SK-N-SH (cell line): Measurements from ENCODE around the gene KRT33B. TPM values are rescaled to one million over a fixed set of nuclear protein-coding genes. Genes with fewer than 3 reads are reported as not detected.

Experiments used
- CTCF ChIA-PET: fragments of 300-600, 350-600 bp; formaldehyde crosslinking; extraction: SDS; loops from one replicate; lab custom pipeline; 2021; lab: Yijun Ruan, JAX
- POLR2A ChIA-PET: fragments of 350-600 bp; sonication (Branson Sonifier 250); formaldehyde crosslinking; extraction: SDS; loops from one replicate; lab custom pipeline; 2020; ENCODE audit warnings: antibody characterized with exemption, inconsistent platforms; lab: Yijun Ruan, JAX
- DNase-seq: peaks from one replicate; pipeline ENCODE4 v3.0.0; 2012
- H2AFZ ChIP-seq: fragments of 200-600 bp; sonication (generic); 2 replicates; pipeline ENCODE4 v1.8.1; 2016; ENCODE audit warnings: antibody characterized with exemption, mild to moderate bottlenecking, low read depth
- H3F3A ChIP-seq: fragments of 200-600 bp; sonication (generic); replicated peaks from 2 replicates; pipeline ENCODE3; 2016; ENCODE audit warnings: antibody characterized with exemption, mild to moderate bottlenecking; ENCODE audit not compliant: insufficient read depth
- H3K27ac ChIP-seq, 2 experiments: fragments of 200-500 bp in 1 of 2; fragments of 200-600 bp in 1 of 2; sonication (Bioruptor generic) in 1 of 2; sonication (generic), shearing (Covaris generic) in 1 of 2; 2 replicates each; pipeline versions ENCODE4 v1.5.1 to v1.6.1; 2014 to 2016; ENCODE audit warnings: low read depth in 2 of 2, inconsistent platforms in 1 of 2, low read length in 1 of 2, mild to moderate bottlenecking in 1 of 2, mixed read lengths in 1 of 2
- H3K27me3 ChIP-seq: fragments of 200-600 bp; sonication (generic), shearing (Covaris generic); 2 replicates; pipeline ENCODE4 v1.6.1; 2016; ENCODE audit warnings: mixed run types; ENCODE audit not compliant: insufficient read depth
- H3K36me3 ChIP-seq, 2 experiments: fragments of 200-500 bp in 1 of 2; fragments of 200-600 bp in 1 of 2; sonication (Bioruptor generic) in 1 of 2; sonication (generic) in 1 of 2; replicated peaks in 1 of 2; 2 replicates each; pipeline versions ENCODE3 to v1.5.1; 2014 to 2016; ENCODE audit warnings: low read length in 1 of 2, mild to moderate bottlenecking in 1 of 2; ENCODE audit not compliant: insufficient read depth in 2 of 2, control insufficient read depth in 1 of 2
- H3K4me1 ChIP-seq, 2 experiments: fragments of 200-500 bp in 1 of 2; fragments of 200-600 bp in 1 of 2; sonication (Bioruptor generic) in 1 of 2; sonication (generic), shearing (Covaris generic) in 1 of 2; 2 replicates each; pipeline versions ENCODE4 v1.5.1 to v1.6.1; 2014 to 2016; ENCODE audit warnings: low read depth in 1 of 2, low read length in 1 of 2, mixed run types in 1 of 2; ENCODE audit not compliant: insufficient read depth in 2 of 2, control insufficient read depth in 1 of 2
- H3K4me2 ChIP-seq: fragments of 200-600 bp; sonication (generic), shearing (Covaris generic); 2 replicates; pipeline ENCODE4 v1.6.1; 2017; ENCODE audit warnings: mixed run types
- H3K4me3 ChIP-seq, 2 experiments: fragments of 200-500 bp in 1 of 2; fragments of 200-600 bp in 1 of 2; sonication (Bioruptor generic) in 1 of 2; sonication (generic), shearing (Covaris generic) in 1 of 2; 2 replicates each; pipeline versions ENCODE4 v1.5.1 to v1.8.1; 2014 to 2016; ENCODE audit warnings: low read depth in 2 of 2, inconsistent platforms in 1 of 2, low read length in 1 of 2, mild to moderate bottlenecking in 1 of 2, mixed read lengths in 1 of 2, moderate library complexity in 1 of 2
- H3K79me2 ChIP-seq: fragments of 200-600 bp; sonication (generic); 2 replicates; pipeline ENCODE4 v1.8.1; 2017; ENCODE audit warnings: mild to moderate bottlenecking; ENCODE audit not compliant: insufficient read depth
- H3K9ac ChIP-seq: fragments of 200-600 bp; sonication (generic); 2 replicates; pipeline ENCODE4 v1.6.1; 2017; ENCODE audit warnings: mixed run types
- H3K9me2 ChIP-seq: fragments of 200-600 bp; sonication (generic); 2 replicates; pipeline ENCODE4 v1.6.1; 2017; ENCODE audit warnings: mixed run types
- H3K9me3 ChIP-seq: fragments of 200-600 bp; sonication (generic); 2 replicates; pipeline ENCODE4 v1.6.1; 2017; ENCODE audit warnings: mixed run types, mild to moderate bottlenecking, moderate library complexity
- H4K20me1 ChIP-seq: fragments of 200-600 bp; sonication (generic); 2 replicates; pipeline ENCODE4 v1.6.1; 2017; ENCODE audit warnings: mild to moderate bottlenecking, mixed run types; ENCODE audit not compliant: insufficient read depth
- CHD2 ChIP-seq: fragments of 150-350 bp; IDR thresholded peaks from 2 replicates; pipeline ENCODE4 v1.6.1; 2018; ENCODE audit warnings: low read length; ENCODE audit not compliant: partially characterized antibody
- EP300 ChIP-seq, 2 experiments: IDR thresholded peaks; 2 replicates each; pipeline versions ENCODE4 v1.4.0 to v1.6.1; 2012; ENCODE audit warnings: borderline replicate concordance in 1 of 2, low read depth in 1 of 2, low read length in 1 of 2
- EZH2phosphoT487 ChIP-seq: fragments of 200-600 bp; sonication (generic); IDR thresholded peaks from 2 replicates; pipeline ENCODE4 v1.6.1; 2017; ENCODE audit warnings: low read depth, mixed run types, mild to moderate bottlenecking, antibody characterized with exemption, moderate library complexity, borderline replicate concordance
- FOSL2 ChIP-seq: IDR thresholded peaks from 2 replicates; pipeline ENCODE4 v1.4.0; 2012; ENCODE audit warnings: low read depth, mild to moderate bottlenecking, moderate library complexity, borderline replicate concordance
- FOXJ3 ChIP-seq: sonication (generic); formaldehyde crosslinking; IDR thresholded peaks from 2 replicates; pipeline ENCODE4 v1.5.1; 2020; ENCODE audit warnings: mild to moderate bottlenecking, missing genetic modification reagents
- GABPA ChIP-seq: IDR thresholded peaks from 2 replicates; pipeline ENCODE4 v1.4.0; 2012; ENCODE audit warnings: low read depth, mild to moderate bottlenecking
- GATA2 ChIP-seq: sonication (generic); formaldehyde crosslinking; IDR thresholded peaks from 2 replicates; pipeline ENCODE4 v1.5.0; 2020; ENCODE audit warnings: mild to moderate bottlenecking, missing genetic modification reagents
- JUND ChIP-seq: IDR thresholded peaks from 2 replicates; pipeline ENCODE4 v1.4.0; 2012
- MEF2A ChIP-seq: IDR thresholded peaks from 2 replicates; pipeline ENCODE4 v1.4.0; 2012; ENCODE audit warnings: low read depth, borderline replicate concordance
- MXI1 ChIP-seq: IDR thresholded peaks from 2 replicates; pipeline ENCODE4 v1.6.1; 2012; ENCODE audit warnings: mild to moderate bottlenecking, low read depth, low read length, improper control_type of control experiment
- NFIC ChIP-seq: IDR thresholded peaks from 2 replicates; pipeline ENCODE4 v1.4.0; 2012; ENCODE audit warnings: borderline replicate concordance
- NRF1 ChIP-seq: IDR thresholded peaks from 2 replicates; pipeline ENCODE4 v1.6.1; 2012; ENCODE audit warnings: low read depth, mild to moderate bottlenecking, low read length
- POLR2AphosphoS5 ChIP-seq: IDR thresholded peaks from 2 replicates; pipeline ENCODE4 v1.6.1; 2012; ENCODE audit warnings: low read depth, low read length
- RAD21 ChIP-seq: IDR thresholded peaks from 2 replicates; pipeline ENCODE4 v1.6.1; 2012; ENCODE audit warnings: mild to moderate bottlenecking, low read length
- RCOR1 ChIP-seq: fragments of 150-350 bp; IDR thresholded peaks from 2 replicates; pipeline ENCODE4 v1.6.1; 2017; ENCODE audit warnings: antibody characterized with exemption, low read length
- RFX5 ChIP-seq: IDR thresholded peaks from 2 replicates; pipeline ENCODE4 v1.6.1; 2012; ENCODE audit warnings: mild to moderate bottlenecking, improper control_type of control experiment, low read length
- RXRA ChIP-seq: IDR thresholded peaks from 2 replicates; pipeline ENCODE4 v1.4.0; 2012; ENCODE audit warnings: low read depth, mild to moderate bottlenecking, borderline replicate concordance
- SMC3 ChIP-seq: IDR thresholded peaks from 2 replicates; pipeline ENCODE4 v1.6.1; 2012; ENCODE audit warnings: low read depth, low read length, improper control_type of control experiment
- TAF1 ChIP-seq: IDR thresholded peaks from 2 replicates; pipeline ENCODE4 v1.6.1; 2012; ENCODE audit warnings: low read depth, mild to moderate bottlenecking, low read length, moderate library complexity, borderline replicate concordance
- TCF12 ChIP-seq: IDR thresholded peaks from 2 replicates; pipeline ENCODE4 v1.4.0; 2012
- YY1 ChIP-seq: IDR thresholded peaks from 2 replicates; pipeline ENCODE4 v1.4.0; 2012; ENCODE audit warnings: low read depth, mild to moderate bottlenecking
- whole genome bisulfite sequencing: methylation state at CpG from one replicate; pipeline ENCODE4 v1.1.6; 2017; ENCODE audit warnings: low lambda C conversion rate; 5-methylcytosine and 5-hydroxymethylcytosine counted together
- polyA plus RNA-seq, 3 experiments: library from polyadenylated mRNA; depleted of rRNA; stranded (reverse); fragments of >200 nt; gene quantifications; 2 replicates each; pipeline ENCODE4 v1.2.3, GENCODE V29; 2012
- TF ChIP-seq, protein P1 (sequence below): IDR thresholded peaks from 2 replicates; pipeline ENCODE4 v1.4.0; 2012; ENCODE audit warnings: low read depth
- TF ChIP-seq, protein P2 (sequence below): IDR thresholded peaks from 2 replicates; pipeline ENCODE4 v1.4.0; 2012; ENCODE audit warnings: low read depth, borderline replicate concordance
- TF ChIP-seq, protein P3 (sequence below): fragments of 150-350 bp; IDR thresholded peaks from 2 replicates; pipeline ENCODE4 v1.6.1; 2017; ENCODE audit warnings: antibody characterized with exemption, low read length, low read depth, borderline replicate concordance
- TF ChIP-seq, protein P4 (sequence below): fragments of 200-600 bp; sonication (generic); IDR thresholded peaks from 2 replicates; pipeline ENCODE4 v1.6.1; 2017; ENCODE audit warnings: antibody characterized with exemption, mild to moderate bottlenecking, moderate library complexity
- TF ChIP-seq, protein P5 (sequence below): IDR thresholded peaks from 2 replicates; pipeline ENCODE4 v1.6.1; 2012; ENCODE audit warnings: mild to moderate bottlenecking, low read depth, low read length, moderate library complexity

The KRT33B gene
- polyA plus RNA-seq, 1 of the 3 experiments (the other 2 are of a cell fraction) = 0.08 TPM

DNA sequence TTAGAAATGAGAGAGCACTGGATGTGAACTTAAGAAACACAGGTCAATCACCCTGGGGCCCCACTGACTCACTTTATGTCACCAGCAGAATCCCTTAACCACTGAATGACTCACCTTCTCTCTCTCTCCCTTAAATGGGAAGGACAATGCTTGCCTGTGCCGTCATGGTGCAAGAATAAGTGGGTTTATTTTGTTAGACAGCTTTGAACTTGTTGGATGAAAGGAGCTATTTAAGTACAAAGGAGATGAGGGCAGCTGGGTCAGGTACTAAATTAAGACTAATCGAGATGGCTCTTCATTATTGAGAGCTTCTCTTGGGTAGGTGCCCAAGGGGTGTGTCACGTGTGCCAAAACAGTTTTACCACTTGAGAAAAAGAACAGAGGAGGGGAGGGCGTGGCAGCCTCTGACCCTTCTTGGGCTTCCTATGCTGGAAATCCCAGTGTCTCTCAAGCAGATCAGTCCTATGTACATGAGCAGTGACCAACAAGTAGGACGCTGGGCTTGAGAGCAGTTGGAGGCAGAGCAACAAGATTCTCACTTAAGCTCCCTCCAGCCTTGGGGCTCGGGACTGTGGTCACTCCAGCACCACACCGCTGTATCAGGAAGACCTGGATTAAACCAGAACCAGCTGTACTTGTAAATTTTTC lies 34.5 kb upstream of the KRT33B start:
- ChIA-PET POLR2A (no interaction called here), CTCF (interaction anchor here (1.6 to 5.6 kb wide), 3 partner anchors 30 to 145 kb away, joined by 5 to 46 read pairs (median 8); no protein-coding TSS in a partner anchor)
- H3K27me3 ChIP-seq = no peaks in the 10 kb centered on the region
- H3K27ac ChIP-seq = peak overlapping the region in 1 of 2 experiments; percentile 65; a peak in 2 of 4 replicates
- no peaks in the 10 kb centered on the region for H4K20me1 ChIP-seq
- no peaks in the 10 kb centered on the region for H3K9me2 ChIP-seq
- no peaks in the 10 kb centered on the region for H3K79me2 ChIP-seq
- H2AFZ ChIP-seq = no peak overlapping the region; the same call in 1 of the 2 replicates
- 12% methylated on average over 3 of the region's 7 CpGs for WGBS
- H3F3A ChIP-seq = peaks cover 7% of the 10 kb centered on the region
- no peaks in the 10 kb centered on the region for H3K36me3 ChIP-seq
- H3K4me1 ChIP-seq = peaks cover 0 to 17% of the 10 kb centered on the region in 2 experiments; a peak in 2 of 4 replicates
- peak overlapping the region; percentile 21 for H3K4me2 ChIP-seq
- no peak for DNase-seq
- no peaks in the 10 kb centered on the region for H3K9me3 ChIP-seq
- H3K4me3 ChIP-seq = no peak overlapping the region
- H3K9ac ChIP-seq = peak overlapping the region; percentile 19; the same call in 1 of the 2 replicates
- TF ChIP-seq, protein P1, sequence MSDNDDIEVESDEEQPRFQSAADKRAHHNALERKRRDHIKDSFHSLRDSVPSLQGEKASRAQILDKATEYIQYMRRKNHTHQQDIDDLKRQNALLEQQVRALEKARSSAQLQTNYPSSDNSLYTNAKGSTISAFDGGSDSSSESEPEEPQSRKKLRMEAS = 0 out of 2 replicates have a peak, but pooled peaks have one; percentile 34
- no peak for TF ChIP-seq NRF1
- TF ChIP-seq GATA2 = no peak
- peak; percentile 97 for TF ChIP-seq FOSL2
- TF ChIP-seq, protein P2, sequence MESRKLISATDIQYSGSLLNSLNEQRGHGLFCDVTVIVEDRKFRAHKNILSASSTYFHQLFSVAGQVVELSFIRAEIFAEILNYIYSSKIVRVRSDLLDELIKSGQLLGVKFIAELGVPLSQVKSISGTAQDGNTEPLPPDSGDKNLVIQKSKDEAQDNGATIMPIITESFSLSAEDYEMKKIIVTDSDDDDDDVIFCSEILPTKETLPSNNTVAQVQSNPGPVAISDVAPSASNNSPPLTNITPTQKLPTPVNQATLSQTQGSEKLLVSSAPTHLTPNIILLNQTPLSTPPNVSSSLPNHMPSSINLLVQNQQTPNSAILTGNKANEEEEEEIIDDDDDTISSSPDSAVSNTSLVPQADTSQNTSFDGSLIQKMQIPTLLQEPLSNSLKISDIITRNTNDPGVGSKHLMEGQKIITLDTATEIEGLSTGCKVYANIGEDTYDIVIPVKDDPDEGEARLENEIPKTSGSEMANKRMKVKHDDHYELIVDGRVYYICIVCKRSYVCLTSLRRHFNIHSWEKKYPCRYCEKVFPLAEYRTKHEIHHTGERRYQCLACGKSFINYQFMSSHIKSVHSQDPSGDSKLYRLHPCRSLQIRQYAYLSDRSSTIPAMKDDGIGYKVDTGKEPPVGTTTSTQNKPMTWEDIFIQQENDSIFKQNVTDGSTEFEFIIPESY = no peak
- peak; percentile 87 for TF ChIP-seq MEF2A
- TF ChIP-seq POLR2AphosphoS5 = peak; percentile 54; the same call in 1 of the 2 replicates
- peak; percentile 88 for TF ChIP-seq TCF12
- TF ChIP-seq, protein P3, sequence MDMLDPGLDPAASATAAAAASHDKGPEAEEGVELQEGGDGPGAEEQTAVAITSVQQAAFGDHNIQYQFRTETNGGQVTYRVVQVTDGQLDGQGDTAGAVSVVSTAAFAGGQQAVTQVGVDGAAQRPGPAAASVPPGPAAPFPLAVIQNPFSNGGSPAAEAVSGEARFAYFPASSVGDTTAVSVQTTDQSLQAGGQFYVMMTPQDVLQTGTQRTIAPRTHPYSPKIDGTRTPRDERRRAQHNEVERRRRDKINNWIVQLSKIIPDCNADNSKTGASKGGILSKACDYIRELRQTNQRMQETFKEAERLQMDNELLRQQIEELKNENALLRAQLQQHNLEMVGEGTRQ = no peak
- no peak for TF ChIP-seq TAF1
- no peak for TF ChIP-seq EZH2phosphoT487
- no peak for TF ChIP-seq RAD21
- TF ChIP-seq JUND = peak; percentile 96
- TF ChIP-seq, protein P4, sequence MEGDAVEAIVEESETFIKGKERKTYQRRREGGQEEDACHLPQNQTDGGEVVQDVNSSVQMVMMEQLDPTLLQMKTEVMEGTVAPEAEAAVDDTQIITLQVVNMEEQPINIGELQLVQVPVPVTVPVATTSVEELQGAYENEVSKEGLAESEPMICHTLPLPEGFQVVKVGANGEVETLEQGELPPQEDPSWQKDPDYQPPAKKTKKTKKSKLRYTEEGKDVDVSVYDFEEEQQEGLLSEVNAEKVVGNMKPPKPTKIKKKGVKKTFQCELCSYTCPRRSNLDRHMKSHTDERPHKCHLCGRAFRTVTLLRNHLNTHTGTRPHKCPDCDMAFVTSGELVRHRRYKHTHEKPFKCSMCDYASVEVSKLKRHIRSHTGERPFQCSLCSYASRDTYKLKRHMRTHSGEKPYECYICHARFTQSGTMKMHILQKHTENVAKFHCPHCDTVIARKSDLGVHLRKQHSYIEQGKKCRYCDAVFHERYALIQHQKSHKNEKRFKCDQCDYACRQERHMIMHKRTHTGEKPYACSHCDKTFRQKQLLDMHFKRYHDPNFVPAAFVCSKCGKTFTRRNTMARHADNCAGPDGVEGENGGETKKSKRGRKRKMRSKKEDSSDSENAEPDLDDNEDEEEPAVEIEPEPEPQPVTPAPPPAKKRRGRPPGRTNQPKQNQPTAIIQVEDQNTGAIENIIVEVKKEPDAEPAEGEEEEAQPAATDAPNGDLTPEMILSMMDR = no peak
- TF ChIP-seq RCOR1 = no peak
- TF ChIP-seq FOXJ3 = no peak
- no peak for TF ChIP-seq SMC3
- no peak for TF ChIP-seq GABPA
- TF ChIP-seq CHD2 = no peak
- peak; percentile 66; the same call in 1 of the 2 replicates for TF ChIP-seq NFIC
- TF ChIP-seq, protein P5, sequence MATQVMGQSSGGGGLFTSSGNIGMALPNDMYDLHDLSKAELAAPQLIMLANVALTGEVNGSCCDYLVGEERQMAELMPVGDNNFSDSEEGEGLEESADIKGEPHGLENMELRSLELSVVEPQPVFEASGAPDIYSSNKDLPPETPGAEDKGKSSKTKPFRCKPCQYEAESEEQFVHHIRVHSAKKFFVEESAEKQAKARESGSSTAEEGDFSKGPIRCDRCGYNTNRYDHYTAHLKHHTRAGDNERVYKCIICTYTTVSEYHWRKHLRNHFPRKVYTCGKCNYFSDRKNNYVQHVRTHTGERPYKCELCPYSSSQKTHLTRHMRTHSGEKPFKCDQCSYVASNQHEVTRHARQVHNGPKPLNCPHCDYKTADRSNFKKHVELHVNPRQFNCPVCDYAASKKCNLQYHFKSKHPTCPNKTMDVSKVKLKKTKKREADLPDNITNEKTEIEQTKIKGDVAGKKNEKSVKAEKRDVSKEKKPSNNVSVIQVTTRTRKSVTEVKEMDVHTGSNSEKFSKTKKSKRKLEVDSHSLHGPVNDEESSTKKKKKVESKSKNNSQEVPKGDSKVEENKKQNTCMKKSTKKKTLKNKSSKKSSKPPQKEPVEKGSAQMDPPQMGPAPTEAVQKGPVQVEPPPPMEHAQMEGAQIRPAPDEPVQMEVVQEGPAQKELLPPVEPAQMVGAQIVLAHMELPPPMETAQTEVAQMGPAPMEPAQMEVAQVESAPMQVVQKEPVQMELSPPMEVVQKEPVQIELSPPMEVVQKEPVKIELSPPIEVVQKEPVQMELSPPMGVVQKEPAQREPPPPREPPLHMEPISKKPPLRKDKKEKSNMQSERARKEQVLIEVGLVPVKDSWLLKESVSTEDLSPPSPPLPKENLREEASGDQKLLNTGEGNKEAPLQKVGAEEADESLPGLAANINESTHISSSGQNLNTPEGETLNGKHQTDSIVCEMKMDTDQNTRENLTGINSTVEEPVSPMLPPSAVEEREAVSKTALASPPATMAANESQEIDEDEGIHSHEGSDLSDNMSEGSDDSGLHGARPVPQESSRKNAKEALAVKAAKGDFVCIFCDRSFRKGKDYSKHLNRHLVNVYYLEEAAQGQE = no peak
- no peak for TF ChIP-seq MXI1
- TF ChIP-seq YY1 = no peak
- peak; percentile 99 for TF ChIP-seq RXRA
- TF ChIP-seq RFX5 = no peak
- TF ChIP-seq EP300 (IDR thresholded peaks at IDR 0.05; ENCODE audit: borderline replicate concordance in 1 of 2, low read depth in 1 of 2, low read length in 1 of 2) = peak; percentile 26 to 87; a peak in 3 of 4 replicates
